Tibial artery (tissue), 4 donors: ENCODE data around the gene AFF3.

Source experiments
- DNase-seq, 2 donors: peaks; one replicate each; pipeline ENCODE4 v3.0.0-alpha.2; 2019
- H3K27ac ChIP-seq, 2 donors: fragments of 200-600 bp; sonication (generic) in 1 of 2; 1 replicate in 1 of 2; 2 replicates in 1 of 2; pipeline ENCODE4 v1.5.1; 2018 to 2019; ENCODE audit warnings: mild to moderate bottlenecking in 1 of 2
- H3K27me3 ChIP-seq, 2 donors: fragments of 200-600 bp; sonication (generic) in 1 of 2; one replicate each; pipeline versions ENCODE4 v1.5.1 to v1.6.0; 2016 to 2019
- H3K36me3 ChIP-seq, 3 donors: fragments of 200-600 bp; sonication (generic) in 2 of 3; one replicate each; pipeline ENCODE4 v1.5.1; 2016 to 2019; ENCODE audit warnings: mild to moderate bottlenecking in 2 of 3
- H3K4me1 ChIP-seq, 4 donors: fragments of 200-600 bp; sonication (generic) in 2 of 4; 1 replicate in 3 of 4; 2 replicates in 1 of 4; pipeline ENCODE4 v1.5.1; 2016 to 2019
- H3K4me3 ChIP-seq, 2 donors: fragments of 200-600 bp; sonication (generic) in 1 of 2; 1 replicate in 1 of 2; 2 replicates in 1 of 2; pipeline ENCODE4 v1.5.1; 2018 to 2019; ENCODE audit warnings: mild to moderate bottlenecking in 2 of 2
- H3K9me3 ChIP-seq, 3 donors: fragments of 200-600 bp; sonication (generic) in 1 of 3; one replicate each; pipeline ENCODE4 v1.5.1; 2016 to 2019
- CTCF ChIP-seq, 2 experiments: fragments of 200-600 bp in 1 of 2; fragments of 450-650 bp in 1 of 2; IDR thresholded peaks; one replicate each; pipeline ENCODE4 v1.5.1; 2017 to 2019; ENCODE audit warnings: antibody characterized with exemption in 2 of 2, mild to moderate bottlenecking in 1 of 2, moderate library complexity in 1 of 2
- intact Hi-C: fragments of 100-400 bp; cut with DNase I; formaldehyde crosslinking; loops from one replicate; pipeline ENCODE4 v1.15.0; 2023; ENCODE audit warnings: low total_unique reads

The AFF3 gene

GRCh38 chr2:100053087-100053885, 89.1 kb downstream of the AFF3 start:
- Histone ChIP-seq H3K27me3 (no peaks in the 10 kb centered on the region), H3K27ac (no peak overlapping the region), H3K36me3 (no peaks in the 10 kb centered on the region), H3K4me3 (no peak overlapping the region), H3K9me3 (no peaks in the 10 kb centered on the region), H3K4me1 (peaks cover 0 to 10% (median 7%) of the 10 kb centered on the region in 4 donors)
- TF ChIP-seq CTCF (IDR thresholded peaks at IDR 0.05), result no peak
- no peak for DNase-seq
- intact Hi-C loops, result no loop called here

- no peak for DNase-seq
- Histone ChIP-seq H3K27me3 (no peaks in the 10 kb centered on the region), H3K9me3 (no peaks in the 10 kb centered on the region), H3K27ac (no peak overlapping the region), H3K36me3 (no peaks in the 10 kb centered on the region), H3K4me3 (no peak overlapping the region), H3K4me1 (peaks cover 0 to 3% (median 1%) of the 10 kb centered on the region in 4 donors)
- intact Hi-C loops, result no loop called here
- TF ChIP-seq CTCF (IDR thresholded peaks at IDR 0.05), result no peak
Observed at GRCh38 chr2:100052650-100053049, 89.7 kb downstream of the AFF3 start.

GRCh38 chr2:100051253-100051652, 91.1 kb downstream of the AFF3 start:
- Histone ChIP-seq H3K4me1 (no peaks in the 10 kb centered on the region), H3K4me3 (no peak overlapping the region), H3K36me3 (no peaks in the 10 kb centered on the region), H3K27me3 (no peaks in the 10 kb centered on the region), H3K9me3 (no peaks in the 10 kb centered on the region), H3K27ac (no peak overlapping the region)
- TF ChIP-seq CTCF (IDR thresholded peaks at IDR 0.05), result no peak
- DNase-seq, result no peak
- intact Hi-C loops, result no loop called here

- no peak for TF ChIP-seq CTCF (IDR thresholded peaks at IDR 0.05)
- H3K27ac ChIP-seq, result no peak overlapping the region
- no peaks in the 10 kb centered on the region for H3K9me3 ChIP-seq
- no peaks in the 10 kb centered on the region for H3K4me1 ChIP-seq
- no peak overlapping the region for H3K4me3 ChIP-seq
- no peaks in the 10 kb centered on the region for H3K27me3 ChIP-seq
- H3K36me3 ChIP-seq, result no peaks in the 10 kb centered on the region
- DNase-seq, result no peak
- intact Hi-C loops, result no loop called here
Observed at GRCh38 chr2:100050685-100051084, 91.7 kb downstream of the AFF3 start.

GRCh38 chr2:100046961-100047947, 95.1 kb downstream of the AFF3 start:
- no peak for DNase-seq
- TF ChIP-seq CTCF (IDR thresholded peaks at IDR 0.05), result no peak
- intact Hi-C loops, result no loop called here
- Histone ChIP-seq H3K27ac (no peak overlapping the region), H3K4me1 (peaks cover 0 to 7% (median 0%) of the 10 kb centered on the region in 4 donors), H3K27me3 (no peaks in the 10 kb centered on the region), H3K36me3 (no peaks in the 10 kb centered on the region), H3K4me3 (no peak overlapping the region), H3K9me3 (no peaks in the 10 kb centered on the region)
